SIG-M5 treated with dmso at 0.1 percent for 504 hours (cell line): ENCODE data around the gene ENSA.
"Not testable (repeated sequence)": the region's sequence is repeated elsewhere in the genome, so short reads cannot be mapped to it uniquely, and the experiment has no call there.

Experiments
- DNase-seq: peaks from one replicate; lab custom pipeline; 2025; ENCODE audit not compliant: unreplicated experiment; lab: John Stamatoyannopoulos, UW

The ENSA gene

DNA sequence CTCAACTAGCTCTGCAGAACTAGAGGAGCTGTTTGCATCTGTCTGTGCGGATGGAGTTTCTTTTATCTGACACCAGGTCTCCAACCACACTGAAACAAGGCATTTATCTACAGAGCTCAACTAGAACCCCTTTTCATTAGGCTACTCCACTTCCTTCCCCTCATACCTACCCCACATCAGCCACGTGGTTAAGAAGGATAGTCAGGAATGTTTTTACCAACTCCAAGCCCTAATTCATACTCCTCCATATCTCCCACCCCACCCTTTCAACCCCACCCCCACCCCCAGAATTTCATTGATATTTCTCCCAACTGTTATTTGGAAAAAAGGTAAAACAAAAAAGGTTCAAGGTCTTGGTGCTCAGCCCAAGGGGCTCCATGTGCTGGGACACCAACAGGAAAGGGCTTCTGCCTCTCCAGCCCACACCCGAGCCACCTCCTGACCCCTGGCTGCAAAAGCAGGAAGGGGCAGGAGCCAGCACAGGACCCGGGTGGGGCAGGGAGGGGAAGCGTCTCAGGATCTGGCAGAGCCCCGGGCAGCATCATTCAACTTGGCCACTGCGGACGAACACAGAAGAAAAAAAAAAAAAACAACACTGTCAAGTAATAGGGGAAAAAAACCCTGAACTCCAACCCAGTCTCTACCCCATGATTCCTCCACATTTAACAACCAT lies 7.0 kb downstream of the ENSA start:
- no peak for DNase-seq

DNA sequence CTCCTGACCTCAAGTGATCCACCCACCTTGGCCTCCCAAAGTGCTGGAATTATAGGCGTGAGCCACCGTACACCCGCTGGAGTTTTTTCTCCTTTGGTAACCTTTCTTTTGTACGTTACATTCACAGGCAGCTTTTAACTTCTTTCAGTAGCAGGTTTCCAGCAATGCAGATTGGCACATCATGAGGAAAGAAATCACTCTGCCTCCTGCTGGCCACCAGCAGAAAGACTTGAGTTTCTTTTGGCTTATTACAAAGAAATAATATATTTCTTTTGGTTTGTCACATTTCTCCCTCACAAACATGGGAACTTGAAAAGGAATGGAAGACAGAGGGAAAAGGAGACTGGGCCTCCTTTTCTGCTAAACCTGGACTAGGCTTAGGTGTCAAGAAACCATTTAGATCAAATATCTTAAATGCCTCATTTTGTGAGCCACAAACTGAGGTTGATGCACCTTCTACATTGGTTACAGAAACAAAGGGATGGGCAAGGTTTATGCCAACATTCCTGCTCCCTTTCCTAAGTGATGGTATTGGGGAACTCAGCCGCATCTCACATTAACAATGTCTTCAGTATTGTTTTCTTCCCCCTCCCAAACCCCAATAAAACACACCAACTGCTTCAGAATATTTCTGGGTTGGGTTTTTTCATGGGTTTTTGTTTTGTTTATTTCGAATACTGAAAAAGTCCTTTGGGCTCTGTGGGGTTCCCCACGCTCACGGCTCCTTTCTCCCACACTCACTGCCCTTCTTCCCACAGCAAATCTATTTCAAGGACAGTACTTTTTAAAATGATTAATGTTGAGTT lies 7.7 kb downstream of the ENSA start:
- DNase-seq: peak; percentile 68

GRCh38 chr1:150620919-150621318 lies 8.5 kb downstream of the ENSA start:
- DNase-seq: no peak

DNA sequence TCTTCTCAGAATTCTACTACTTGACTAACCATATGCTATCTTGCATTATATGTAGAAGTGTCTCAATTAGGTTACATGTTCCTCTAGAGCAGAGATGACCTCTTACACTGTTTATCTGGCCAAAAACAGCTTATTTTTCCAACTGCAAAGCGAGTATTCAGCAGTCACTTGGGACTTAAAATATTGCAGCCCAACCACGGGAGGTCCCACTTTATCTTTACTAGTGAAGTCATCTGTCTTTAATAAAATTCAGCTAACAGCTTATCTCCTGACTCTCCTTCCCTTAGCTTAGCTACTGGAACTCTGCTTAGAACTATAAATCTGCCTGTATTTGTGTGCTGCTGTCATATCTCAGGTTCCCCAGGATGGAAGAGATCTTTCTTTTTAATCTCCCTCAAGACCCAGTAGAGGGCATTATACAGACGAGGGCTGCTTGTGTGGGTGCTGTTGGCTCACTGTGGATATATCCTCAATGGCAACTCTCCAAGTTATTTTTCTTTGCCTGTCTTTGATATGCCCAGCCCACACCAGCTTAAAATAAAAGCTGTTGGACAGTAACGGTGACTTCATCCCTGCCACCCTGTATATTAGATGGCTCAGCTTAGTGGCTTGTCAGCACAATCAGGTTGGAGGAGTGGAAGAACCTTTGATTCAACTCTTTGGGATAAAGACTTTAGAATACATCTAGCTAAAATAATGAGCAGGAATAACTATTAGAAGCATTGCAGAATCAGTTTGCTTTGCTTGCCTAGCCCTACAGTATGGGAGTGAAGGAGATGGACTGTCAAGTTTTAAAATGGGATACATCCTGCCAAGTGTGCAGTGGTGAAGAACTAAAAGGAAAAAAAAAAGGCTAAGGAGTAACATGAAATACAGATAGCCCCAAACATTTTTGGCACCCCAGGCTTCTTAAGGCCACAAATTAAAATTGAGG lies 9.6 kb downstream of the ENSA start:
- peak; percentile 64 for DNase-seq

DNA sequence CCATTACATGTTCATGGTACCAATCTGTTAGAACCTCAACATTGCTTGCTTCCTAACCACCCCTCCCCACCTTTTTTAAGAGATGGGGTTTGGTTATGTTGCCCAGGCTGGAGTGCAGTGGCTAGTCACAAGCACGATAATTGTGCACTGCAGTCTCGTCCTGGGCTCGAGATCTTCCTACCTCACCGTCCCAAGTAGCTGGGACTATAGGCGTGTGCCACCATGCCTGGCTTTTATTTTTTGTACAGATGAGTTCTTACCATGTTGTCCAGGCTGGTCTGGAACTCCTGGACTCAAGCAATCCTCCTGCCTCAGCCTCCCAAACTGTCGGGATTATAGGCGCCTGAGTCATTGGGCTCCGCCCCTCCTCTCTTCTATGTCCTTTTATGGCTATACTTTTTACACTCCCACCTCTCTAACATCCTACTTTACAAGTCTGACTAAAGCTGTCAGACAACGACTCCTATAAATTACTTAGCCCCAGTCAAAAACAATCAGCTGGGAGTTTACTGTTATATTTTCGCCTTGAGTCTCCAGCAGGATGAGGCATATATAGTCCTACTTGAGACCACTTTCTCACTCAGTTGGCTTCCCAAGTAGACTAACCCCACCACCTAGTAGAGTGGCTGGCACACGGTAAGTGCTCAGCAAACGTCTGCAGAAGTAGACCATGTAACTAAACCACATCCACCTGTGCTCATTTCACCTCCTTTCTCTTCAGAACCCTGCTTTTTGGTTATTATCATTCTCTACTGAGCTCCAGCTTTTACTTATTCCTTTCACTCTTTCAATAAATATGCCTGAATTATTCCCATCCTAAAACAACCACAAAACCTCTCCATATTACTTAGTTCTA lies 13.8 kb downstream of the ENSA start:
- DNase-seq: no peak

- DNase-seq: peak; percentile 99
These were observed 16.1 kb downstream of the ENSA start for GRCh38 chr1:150613061-150613920.

DNA sequence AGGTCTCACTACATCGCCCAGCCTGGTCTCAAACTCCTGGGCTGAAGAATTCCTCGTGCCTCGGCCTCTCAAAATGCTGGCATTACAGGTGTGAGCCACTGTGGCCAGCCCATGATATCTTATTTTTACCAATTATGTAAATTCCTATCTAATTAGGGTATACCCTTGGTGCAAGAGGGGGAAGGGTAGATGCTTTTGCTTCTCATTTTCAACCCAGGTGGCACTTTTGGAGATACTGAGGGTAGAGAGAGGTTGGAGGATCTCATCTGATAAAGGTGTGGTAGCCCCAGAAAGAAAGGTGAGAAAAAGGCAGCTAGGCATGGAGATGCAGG lies 17.4 kb downstream of the ENSA start:
- no peak for DNase-seq

DNA sequence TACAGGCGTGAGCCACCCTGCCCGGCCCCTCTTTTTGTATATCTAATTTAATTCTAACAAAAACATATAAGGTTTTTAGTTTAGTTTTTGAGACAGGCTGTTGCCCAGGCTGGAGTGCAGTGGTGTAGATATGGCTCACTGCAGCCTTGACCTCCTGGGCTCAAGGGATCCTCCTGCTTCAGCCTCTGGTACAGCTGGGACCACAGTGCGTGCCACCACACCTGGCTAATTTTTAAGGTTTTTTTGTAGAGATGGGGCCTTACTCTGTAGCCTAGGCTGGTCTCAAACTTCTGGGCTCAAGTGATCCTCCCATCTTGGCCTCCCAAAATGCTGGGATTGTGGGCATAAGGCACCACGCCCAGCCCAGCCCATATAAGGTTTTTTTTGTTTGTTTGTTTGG lies 18.8 kb downstream of the ENSA start:
- no peak for DNase-seq

- no peak for DNase-seq
These were observed 19.7 kb downstream of the ENSA start for GRCh38 chr1:150609732-150610131.

DNA sequence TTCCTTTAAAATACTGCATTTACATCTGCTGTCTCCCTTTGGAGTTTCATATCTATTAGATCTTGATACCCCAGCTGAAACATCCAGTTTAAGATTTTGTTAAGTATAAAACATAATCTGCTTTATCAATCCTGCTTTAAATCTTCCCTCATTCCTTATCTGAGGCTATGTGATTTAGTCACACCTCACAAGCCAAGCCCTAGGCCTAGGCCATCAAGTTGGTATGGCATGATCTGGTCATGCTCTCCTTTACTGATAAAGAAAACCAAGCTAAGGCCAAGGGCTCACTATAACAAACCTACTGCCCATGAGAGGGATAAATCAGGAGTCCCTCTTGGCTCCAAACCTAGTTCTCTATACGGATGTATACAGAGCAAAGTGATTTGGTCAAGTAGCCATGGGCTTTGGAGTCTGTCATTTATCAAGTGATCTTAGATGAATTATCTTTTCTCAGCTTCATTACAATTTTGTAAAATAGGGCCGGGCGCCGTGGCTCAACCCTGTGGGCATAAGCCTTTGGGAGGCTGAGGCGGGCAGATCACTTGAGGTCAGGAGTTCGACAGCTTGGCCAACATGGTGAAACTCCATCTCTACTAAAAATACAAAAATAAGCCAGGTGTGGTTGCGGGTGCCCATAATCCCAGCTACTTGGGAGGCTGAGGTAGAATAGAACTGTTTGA lies 22.8 kb downstream of the ENSA start:
- no peak for DNase-seq

GRCh38 chr1:150605451-150605731 lies 24.0 kb downstream of the ENSA start:
- not testable (repeated sequence) for DNase-seq

- DNase-seq: no peak
These were observed 25.2 kb downstream of the ENSA start for GRCh38 chr1:150604226-150604588.

DNA sequence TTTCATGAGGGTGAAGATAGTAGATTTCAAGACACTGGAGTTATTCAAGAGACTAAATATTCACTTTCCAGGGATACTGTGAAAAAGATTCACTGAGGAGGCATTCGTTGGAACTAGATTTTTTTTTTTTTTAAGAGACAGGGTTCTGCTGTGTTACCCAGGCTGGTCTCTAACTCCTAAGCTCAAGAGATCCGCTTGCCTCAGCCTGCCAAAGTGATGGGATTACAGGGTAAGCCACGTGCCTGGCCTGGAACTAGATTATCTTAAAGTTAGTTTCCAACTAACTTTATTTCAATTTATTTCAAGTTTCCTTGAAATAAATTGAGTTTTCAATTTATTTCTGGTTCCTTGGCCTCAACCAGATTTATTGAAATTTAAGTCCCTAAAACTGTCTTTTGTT lies 25.7 kb downstream of the ENSA start:
- DNase-seq: no peak

- not testable (repeated sequence) for DNase-seq
These were observed 27.0 kb downstream of the ENSA start for GRCh38 chr1:150602372-150602771.

DNA sequence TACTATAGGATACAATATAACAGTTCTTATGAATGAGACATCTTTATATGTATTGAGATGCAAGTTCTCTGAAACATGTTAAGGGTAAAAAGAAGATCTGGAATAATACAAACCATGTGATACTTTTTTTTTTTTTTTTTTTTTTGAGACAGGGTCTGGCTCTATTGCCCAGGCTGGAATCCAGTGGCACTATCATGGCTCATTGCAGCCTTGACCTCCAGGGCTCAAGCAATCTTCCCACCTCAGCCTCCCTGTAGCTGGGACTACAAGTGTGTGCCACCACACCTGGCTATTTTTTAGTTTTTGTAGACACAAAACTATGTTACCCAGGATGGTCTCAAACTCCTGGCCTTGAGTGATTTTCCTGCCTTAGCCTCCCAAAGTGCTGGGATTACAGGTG lies 27.9 kb downstream of the ENSA start:
- DNase-seq: no peak

DNA sequence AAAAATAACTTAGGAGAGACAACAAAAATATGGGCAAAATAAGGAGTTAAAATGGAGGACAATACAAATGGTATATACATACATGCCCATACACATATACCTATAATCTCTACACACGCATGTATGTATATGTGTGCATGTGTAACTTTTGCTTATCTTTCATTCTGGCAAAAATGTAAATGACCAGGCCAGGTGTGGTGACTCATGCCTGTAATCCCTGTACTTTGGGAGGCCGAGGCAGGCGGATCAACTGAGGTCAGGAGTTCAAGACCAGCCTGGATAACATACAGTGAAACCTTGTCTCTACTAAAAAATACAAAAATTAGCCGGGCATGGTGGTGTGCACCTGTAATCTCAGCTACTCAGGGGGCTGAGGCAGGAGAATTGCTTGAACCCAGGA lies 31.1 kb downstream of the ENSA start:
- not testable (repeated sequence) for DNase-seq

GRCh38 chr1:150596976-150597375 lies 32.4 kb downstream of the ENSA start:
- no peak for DNase-seq

- no peak for DNase-seq
These were observed 33.1 kb downstream of the ENSA start for GRCh38 chr1:150596095-150596892.

- DNase-seq: no peak
These were observed 47.0 kb downstream of the ENSA start for GRCh38 chr1:150582371-150582770.
